Activated CD8-positive, alpha-beta memory T cell treated with anti-CD3 and anti-CD28 coated beads for 1 hour (primary cell): ENCODE measurements around the gene PTPRN2.

ENCODE experiments used
- DNase-seq, 2 donors: peaks; one replicate each; pipeline ENCODE4 v3.0.0-alpha.2; 2020; ENCODE audit warnings: low read depth in 1 of 2; ENCODE audit errors: extremely low read depth in 1 of 2

PTPRN2 gene

GRCh38 chr7:158289761-158290523 lies 297.7 kb downstream of the PTPRN2 start:
- no peak for DNase-seq

DNA sequence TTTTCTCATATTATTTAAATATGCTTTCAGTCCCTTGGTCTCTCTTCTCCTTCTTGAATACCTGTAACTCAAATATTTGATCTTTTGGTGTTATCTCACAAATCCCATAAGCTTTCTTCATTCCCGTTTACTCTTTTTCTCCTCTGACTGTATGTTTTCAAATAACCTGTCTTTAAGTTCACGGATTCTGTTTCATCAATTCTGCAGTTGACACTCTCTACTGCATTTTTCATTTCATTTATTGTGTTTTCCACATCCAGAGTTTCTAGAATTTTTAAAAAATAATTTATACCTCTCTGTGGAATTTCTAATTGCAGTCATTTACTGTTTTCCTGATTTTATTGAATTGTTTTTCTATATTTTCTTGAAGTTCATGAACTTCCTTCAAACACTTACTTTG lies 298.4 kb downstream of the PTPRN2 start:
- no peak for DNase-seq

DNA sequence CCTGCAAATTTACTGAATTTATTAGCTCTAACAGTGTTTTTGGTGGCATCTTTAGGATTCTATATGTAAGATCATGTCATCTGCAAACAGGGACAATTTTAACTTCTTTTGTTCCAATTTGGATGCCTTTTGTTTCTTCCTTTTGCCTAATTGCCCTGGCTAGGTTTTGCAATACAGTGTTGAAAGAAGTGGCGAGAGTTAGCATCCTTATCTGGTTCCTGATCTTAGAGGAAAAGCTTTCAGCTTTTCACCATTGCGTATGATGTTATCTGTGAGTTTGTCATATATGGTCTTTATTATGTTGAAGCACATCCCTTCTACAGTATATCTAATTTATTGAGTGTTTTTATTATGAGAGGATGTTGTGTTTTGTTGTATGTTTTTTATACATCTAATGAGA lies 301.4 kb downstream of the PTPRN2 start:
- no peak for DNase-seq

DNA sequence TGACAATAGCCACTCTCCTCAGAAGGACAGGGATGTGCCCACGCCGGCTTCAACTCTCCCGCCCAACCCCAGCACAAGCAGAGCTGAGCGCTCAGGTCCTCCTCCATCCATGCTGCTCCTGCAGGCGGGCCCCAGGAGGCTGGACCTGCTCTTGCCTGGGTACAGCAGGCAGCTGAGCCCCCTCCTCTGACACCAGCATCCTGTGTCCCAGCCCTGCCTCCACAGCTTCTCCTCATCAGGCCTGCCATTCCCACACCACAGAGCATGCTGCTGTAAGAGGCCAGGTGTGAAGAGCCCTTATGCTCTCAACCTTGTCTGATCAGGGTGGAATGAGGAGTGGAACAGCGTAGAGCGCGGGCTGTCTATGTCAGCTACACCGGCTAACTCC lies 302.2 kb downstream of the PTPRN2 start:
- DNase-seq = no peak

DNA sequence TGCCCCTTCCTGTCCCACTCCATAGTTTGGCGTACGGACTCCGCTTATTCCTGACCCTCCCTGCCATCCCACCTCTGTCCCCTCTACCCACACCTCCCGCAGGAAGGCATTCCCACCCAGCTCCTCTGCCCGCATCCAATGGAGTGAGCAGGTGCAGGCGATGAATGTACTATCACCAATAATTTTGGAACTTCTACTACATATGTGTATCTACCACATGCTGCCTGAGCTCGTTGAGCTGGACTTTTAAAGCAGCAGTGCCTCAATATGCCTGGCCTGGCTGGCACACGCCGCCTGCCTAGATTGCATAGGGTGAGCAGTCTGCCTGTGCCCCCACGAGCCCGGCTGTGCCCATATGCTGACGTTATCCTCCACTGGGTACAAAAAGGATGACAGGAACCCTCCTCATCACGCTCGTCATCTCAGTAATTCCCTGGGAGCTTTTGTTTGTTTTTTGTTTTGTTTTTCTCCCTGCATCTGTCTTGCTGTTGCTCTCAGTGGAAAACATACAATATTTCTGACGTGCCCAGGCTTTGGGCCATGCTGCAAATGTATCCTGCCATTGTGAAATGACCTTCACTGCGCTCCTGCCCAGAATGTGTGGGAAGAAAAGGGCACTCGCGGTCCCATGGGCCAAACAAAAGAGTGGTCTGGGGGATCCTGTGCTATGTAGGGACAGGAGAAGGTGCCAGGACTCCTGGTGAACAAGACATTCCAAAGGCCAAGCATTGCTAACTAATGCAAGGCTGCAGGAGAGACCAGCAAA lies 302.8 kb downstream of the PTPRN2 start:
- no peak for DNase-seq

DNA sequence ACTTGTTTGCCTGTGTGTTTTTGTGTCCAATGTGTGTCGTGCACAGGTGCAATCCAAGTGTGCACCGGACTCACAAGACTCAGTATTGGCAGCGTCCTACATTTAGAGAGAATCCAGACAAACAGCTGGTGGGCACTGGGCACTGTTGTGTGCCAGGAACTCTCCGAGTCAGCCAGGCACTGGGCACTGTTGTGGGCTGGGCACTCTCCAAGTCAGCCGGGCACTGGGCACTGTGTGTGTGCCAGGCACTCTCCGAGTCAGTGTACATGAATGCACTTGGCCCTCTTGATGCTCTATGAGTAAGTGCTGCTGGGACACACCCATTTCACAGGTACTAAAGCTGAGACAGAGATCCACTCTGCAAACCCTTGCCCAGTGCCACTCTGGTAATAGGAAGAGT lies 303.5 kb downstream of the PTPRN2 start:
- DNase-seq = no peak

DNA sequence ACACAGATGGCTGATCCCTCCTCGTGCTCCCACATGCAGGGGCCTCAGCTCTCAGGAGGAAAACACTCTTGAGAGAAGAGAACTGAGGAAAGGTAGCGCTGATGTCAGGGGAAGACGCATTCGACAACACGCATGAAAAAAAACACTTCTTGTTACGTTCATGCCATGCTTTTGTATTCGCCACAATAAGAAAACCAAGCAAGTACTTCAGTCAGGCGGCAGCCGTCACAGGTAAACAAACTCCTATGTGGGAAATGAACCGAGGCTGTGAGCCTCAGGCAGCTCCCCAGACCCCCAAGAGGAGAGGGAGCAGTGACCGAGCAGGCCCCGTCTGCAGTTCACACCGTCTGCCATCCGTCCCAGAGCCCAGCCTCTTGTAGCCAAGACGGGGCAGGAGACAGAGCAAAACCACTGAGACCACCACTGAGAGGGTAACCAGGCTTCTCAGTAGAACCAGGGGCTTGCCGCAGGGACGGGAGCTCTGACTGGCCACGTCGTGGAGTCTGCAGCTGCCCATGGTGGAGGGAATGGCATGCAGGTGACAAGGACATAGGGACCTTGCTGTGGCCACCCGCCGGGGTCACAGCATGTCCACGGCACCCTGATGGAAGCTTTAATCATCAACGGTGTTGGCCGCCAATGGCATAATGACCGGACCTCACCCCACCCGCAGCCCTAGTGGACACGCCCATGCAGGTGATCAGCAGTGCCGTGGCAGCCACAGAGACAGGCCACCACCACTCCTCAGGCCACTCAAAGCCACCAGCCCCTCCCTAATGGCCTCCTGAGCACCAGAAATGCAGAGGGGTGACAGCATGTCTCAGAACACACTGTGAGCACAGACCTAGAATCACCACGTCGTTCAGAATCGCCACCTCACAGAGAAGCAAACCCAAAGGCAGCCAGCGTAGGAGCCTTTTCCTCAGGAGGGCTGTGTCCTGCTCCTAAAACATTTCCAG lies 304.3 kb downstream of the PTPRN2 start:
- DNase-seq = no peak

GRCh38 chr7:158282461-158283001 lies 305.1 kb downstream of the PTPRN2 start:
- no peak for DNase-seq

DNA sequence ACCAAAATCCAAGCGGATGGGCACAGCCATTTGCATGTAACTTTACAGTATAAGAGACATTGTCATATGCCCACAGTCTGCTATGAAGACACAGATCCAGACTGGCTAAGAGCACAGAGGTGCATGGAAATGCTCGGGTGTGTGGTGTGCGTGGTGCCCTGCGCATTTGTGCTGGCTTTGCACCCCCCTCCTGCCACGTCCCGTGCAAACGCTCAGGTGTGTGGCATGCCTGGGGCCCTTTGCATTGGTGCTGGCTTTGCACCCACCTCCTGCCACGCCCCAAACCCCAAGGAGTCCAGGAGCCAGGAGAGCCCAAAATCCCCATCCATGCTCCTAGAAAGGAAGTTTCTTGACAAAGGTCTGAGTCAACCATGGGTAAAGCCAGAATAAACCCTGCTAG lies 306.2 kb downstream of the PTPRN2 start:
- DNase-seq = no peak

- DNase-seq = no peak
Measured at GRCh38 chr7:158280448-158281144, 307.0 kb downstream of the PTPRN2 start.

- no peak for DNase-seq
Measured at GRCh38 chr7:158279539-158280447, 307.8 kb downstream of the PTPRN2 start.

- no peak for DNase-seq
Measured at GRCh38 chr7:158278745-158279320, 308.8 kb downstream of the PTPRN2 start.

- DNase-seq = no peak
Measured at GRCh38 chr7:158277219-158278141, 310.1 kb downstream of the PTPRN2 start.

DNA sequence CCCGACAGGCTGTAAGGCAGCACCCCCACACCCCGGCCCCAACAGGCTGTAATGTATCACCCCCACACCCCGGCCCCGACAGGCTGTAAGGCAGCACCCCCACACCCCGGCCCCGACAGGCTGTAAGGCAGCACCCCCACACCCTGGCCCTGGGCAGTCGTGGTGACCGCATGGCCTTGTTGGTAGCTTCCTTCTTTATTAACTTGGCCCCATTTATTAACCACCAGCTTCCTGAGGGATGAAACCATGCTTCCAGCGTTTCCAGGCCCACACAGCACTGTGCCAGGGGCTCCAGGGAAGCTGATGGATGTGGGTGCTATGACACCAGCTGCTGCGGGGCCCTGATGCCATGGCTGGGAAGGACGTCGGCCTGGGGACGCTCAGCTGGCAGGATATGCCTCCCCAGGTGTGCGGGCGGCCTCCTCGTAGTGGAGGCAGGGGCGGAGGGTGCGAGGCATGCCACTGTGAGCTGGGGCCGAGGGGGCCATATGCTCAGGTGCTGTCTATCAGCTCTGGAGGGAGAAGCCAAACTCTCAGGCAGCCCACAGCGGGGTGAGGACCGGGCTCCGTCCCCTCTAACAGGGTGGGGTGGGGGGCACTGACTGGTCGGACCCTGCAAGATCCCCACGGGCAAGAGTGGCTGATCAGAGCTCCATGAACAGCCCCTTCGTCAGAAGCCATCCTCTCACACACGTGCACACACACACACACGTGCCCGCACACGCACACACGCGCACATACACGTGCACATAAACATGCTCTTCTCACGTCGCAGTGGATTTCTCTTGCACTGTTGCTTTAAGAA lies 311.0 kb downstream of the PTPRN2 start:
- DNase-seq = no peak

DNA sequence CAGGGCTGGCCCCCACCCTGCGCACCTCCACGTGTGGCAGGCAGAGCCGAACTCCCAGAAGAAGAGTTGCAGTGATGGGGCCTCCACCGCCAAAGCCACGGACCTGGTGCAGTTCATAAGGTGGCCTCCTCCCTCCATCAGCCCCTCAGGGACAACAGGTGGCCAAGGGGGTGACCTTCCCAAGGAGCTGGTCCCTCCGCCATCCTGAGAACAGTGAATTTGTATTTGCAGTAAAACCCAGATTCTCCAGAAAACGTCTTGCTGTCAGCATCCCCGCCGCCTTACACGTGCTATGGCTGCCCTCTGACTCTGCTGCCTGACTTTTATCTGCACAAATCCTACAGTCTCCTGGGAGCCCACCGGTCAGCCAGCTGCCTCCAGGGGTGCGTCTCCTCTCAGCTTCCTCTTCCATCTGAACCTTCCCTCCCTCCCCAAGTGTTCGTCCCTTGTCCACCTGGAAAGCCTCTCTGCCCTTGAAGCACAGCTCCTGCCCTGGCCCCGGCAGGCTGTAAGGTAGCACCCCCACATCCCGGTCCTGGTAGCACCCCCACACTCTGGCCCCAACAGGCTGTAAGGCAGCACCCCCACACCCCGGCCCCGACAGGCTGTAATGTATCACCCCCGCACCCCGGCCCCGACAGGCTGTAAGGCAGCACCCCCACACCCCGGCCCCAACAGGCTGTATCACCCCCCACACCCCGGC lies 311.8 kb downstream of the PTPRN2 start:
- DNase-seq = no peak

GRCh38 chr7:158274996-158275395 lies 312.6 kb downstream of the PTPRN2 start:
- no peak for DNase-seq
